Osteoblast (primary cell): Measurements from ENCODE around the gene ATOH8. TPM values are rescaled to one million over a fixed set of nuclear protein-coding genes. Genes with fewer than 3 reads are reported as not detected.
A peak's percentile ranks its signal among the peaks of the same experiment; 100 is the strongest.

Experiments
- DNase-seq: peaks from one replicate; pipeline ENCODE4 v3.0.0; 2011; ENCODE audit warnings: low spot score, mixed read lengths; ENCODE audit not compliant: insufficient read length; ENCODE audit errors: missing footprints
- H2AFZ ChIP-seq: 2 replicates; pipeline ENCODE4 v1.6.0; 2011; ENCODE audit warnings: mild to moderate bottlenecking, low read length
- H3K27ac ChIP-seq: 2 replicates; pipeline ENCODE4 v1.5.1; 2011; ENCODE audit warnings: mild to moderate bottlenecking, low read depth, low read length, moderate library complexity
- H3K27me3 ChIP-seq: 2 replicates; pipeline ENCODE4 v1.6.0; 2012; ENCODE audit warnings: mild to moderate bottlenecking, control low read depth, inconsistent platforms, low read length, moderate library complexity; ENCODE audit not compliant: insufficient read depth
- H3K36me3 ChIP-seq: 2 replicates; pipeline ENCODE4 v1.5.1; 2011; ENCODE audit warnings: mild to moderate bottlenecking, low read length, control low read depth, moderate library complexity; ENCODE audit not compliant: insufficient read depth
- H3K4me1 ChIP-seq: 2 replicates; pipeline ENCODE4 v1.5.1; 2011; ENCODE audit warnings: mild to moderate bottlenecking, low read length, control low read depth, moderate library complexity; ENCODE audit not compliant: insufficient read depth
- H3K4me2 ChIP-seq: 2 replicates; pipeline ENCODE4 v1.6.0; 2011; ENCODE audit warnings: mild to moderate bottlenecking, low read length; ENCODE audit not compliant: insufficient read depth
- H3K4me3 ChIP-seq: fragments of 200-600 bp; sonication (generic); 3 replicates; pipeline ENCODE4 v1.5.1; 2012; ENCODE audit warnings: mild to moderate bottlenecking, low read length, inconsistent platforms; ENCODE audit not compliant: insufficient read depth
- H3K79me2 ChIP-seq: 2 replicates; pipeline ENCODE4 v1.6.0; 2012; ENCODE audit warnings: mild to moderate bottlenecking, low read length, control low read depth, inconsistent platforms; ENCODE audit not compliant: insufficient read depth
- H3K9me3 ChIP-seq: 2 replicates; pipeline ENCODE4 v1.5.1; 2011; ENCODE audit warnings: low read depth, low read length, control low read depth
- H4K20me1 ChIP-seq: 2 replicates; pipeline ENCODE4 v1.6.0; 2012; ENCODE audit warnings: mild to moderate bottlenecking, low read length, control low read depth; ENCODE audit not compliant: insufficient read depth
- total RNA-seq: library from RNA; depleted of rRNA; stranded (reverse); fragments of >200 nt; gene quantifications from 2 replicates; pipeline ENCODE4 v1.2.3, GENCODE V29; 2012
- TF ChIP-seq, protein P1 (sequence below): IDR thresholded peaks from 2 replicates; pipeline ENCODE4 v1.5.1; 2011; ENCODE audit warnings: mild to moderate bottlenecking, low read depth, low read length, moderate library complexity; ENCODE audit errors: extremely low read depth

The ATOH8 gene
- total RNA-seq, 1 donor = 35.1 TPM

GRCh38 chr2:85772841-85773491, 19.2 kb downstream of the ATOH8 start:
- Histone ChIP-seq H3K27ac (peak overlapping the region; percentile 87), H4K20me1 (peaks cover 12% of the 10 kb centered on the region), H3K4me3 (peak overlapping the region; percentile 16), H2AFZ (no peak overlapping the region), H3K79me2 (peaks cover 56% of the 10 kb centered on the region), H3K36me3 (peaks cover 9% of the 10 kb centered on the region), H3K27me3 (no peaks in the 10 kb centered on the region), H3K4me1 (peaks cover 51% of the 10 kb centered on the region), H3K4me2 (peak overlapping the region; percentile 63), H3K9me3 (no peaks in the 10 kb centered on the region)
- TF ChIP-seq, protein P1, sequence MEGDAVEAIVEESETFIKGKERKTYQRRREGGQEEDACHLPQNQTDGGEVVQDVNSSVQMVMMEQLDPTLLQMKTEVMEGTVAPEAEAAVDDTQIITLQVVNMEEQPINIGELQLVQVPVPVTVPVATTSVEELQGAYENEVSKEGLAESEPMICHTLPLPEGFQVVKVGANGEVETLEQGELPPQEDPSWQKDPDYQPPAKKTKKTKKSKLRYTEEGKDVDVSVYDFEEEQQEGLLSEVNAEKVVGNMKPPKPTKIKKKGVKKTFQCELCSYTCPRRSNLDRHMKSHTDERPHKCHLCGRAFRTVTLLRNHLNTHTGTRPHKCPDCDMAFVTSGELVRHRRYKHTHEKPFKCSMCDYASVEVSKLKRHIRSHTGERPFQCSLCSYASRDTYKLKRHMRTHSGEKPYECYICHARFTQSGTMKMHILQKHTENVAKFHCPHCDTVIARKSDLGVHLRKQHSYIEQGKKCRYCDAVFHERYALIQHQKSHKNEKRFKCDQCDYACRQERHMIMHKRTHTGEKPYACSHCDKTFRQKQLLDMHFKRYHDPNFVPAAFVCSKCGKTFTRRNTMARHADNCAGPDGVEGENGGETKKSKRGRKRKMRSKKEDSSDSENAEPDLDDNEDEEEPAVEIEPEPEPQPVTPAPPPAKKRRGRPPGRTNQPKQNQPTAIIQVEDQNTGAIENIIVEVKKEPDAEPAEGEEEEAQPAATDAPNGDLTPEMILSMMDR = no peak
- DNase-seq = peak; percentile 63

- no peaks in the 10 kb centered on the region for H3K27me3 ChIP-seq
- H3K4me1 ChIP-seq = peaks cover 46% of the 10 kb centered on the region
- H3K4me3 ChIP-seq = no peak overlapping the region
- peak; percentile 58 for DNase-seq
- peaks cover 6% of the 10 kb centered on the region for H4K20me1 ChIP-seq
- no peak overlapping the region for H3K4me2 ChIP-seq
- H3K36me3 ChIP-seq = peaks cover 9% of the 10 kb centered on the region
- TF ChIP-seq, protein P1 = no peak
- H3K79me2 ChIP-seq = peaks cover 58% of the 10 kb centered on the region
- H2AFZ ChIP-seq = no peak overlapping the region
- no peaks in the 10 kb centered on the region for H3K9me3 ChIP-seq
- peak overlapping the region; percentile 87 for H3K27ac ChIP-seq
Measured at GRCh38 chr2:85773692-85774091, 19.9 kb downstream of the ATOH8 start.

- no peaks in the 10 kb centered on the region for H3K9me3 ChIP-seq
- no peak overlapping the region for H3K27ac ChIP-seq
- TF ChIP-seq, protein P1 = no peak
- H3K79me2 ChIP-seq = peaks cover 53% of the 10 kb centered on the region
- H3K36me3 ChIP-seq = peaks cover 9% of the 10 kb centered on the region
- no peak overlapping the region for H2AFZ ChIP-seq
- peaks cover 6% of the 10 kb centered on the region for H4K20me1 ChIP-seq
- peaks cover 39% of the 10 kb centered on the region for H3K4me1 ChIP-seq
- no peak overlapping the region for H3K4me2 ChIP-seq
- DNase-seq = peak; percentile 62
- H3K4me3 ChIP-seq = no peak overlapping the region
- H3K27me3 ChIP-seq = no peaks in the 10 kb centered on the region
Measured at GRCh38 chr2:85774126-85774978, 20.6 kb downstream of the ATOH8 start.
